ENCODE measurements around the gene CARM1. TPM values are rescaled to one million over a fixed set of nuclear protein-coding genes. Genes with fewer than 3 reads are reported as not detected.
"Not testable (repeated sequence)": the region's sequence is repeated elsewhere in the genome, so short reads cannot be mapped to it uniquely, and the experiment has no call there.

The CARM1 gene
- total RNA-seq, 4 donors from 2014 or later, result 17.0 to 37.1 (median 18.8) TPM

DNA sequence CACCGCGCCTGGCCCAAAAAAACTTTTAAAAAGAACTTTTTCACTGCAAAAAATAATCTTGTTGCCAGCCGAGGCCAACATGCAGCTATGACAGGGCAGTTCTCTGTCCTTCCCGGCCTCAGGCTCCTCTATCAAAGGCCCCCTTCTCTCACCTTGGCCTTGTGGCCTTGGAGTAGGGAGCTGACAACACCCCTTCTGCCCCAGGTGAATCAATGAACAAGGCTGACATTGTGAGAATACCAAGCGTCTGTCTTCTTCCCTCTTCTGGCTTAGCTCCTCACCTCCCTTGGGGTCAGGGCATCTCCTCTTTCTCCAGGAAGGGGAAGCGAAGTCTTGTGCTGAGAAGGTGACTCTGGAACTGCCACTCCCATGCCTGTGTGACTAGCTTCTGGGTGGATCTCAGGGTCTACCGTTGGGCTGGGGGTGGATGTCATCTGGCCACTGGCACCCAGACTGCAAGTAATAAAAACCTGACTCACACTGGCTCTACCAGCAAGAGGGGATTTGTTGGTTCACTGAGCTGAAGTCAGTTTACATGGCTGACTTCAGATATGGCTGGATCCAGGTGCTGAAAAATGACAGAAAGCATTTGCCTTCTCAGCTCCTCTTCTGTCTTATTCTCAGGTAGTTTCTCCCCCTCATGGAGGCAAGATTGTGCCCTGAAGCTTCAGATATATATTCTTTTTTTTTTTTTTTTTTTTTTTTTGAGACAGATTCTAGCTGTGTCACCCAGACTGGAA, 16.8 kb upstream of the CARM1 start:
- H3K27me3 ChIP-seq, result peaks cover 14% of the 10 kb centered on the region
- H3K27ac ChIP-seq, result no peak overlapping the region
- no peak overlapping the region for H3K4me3 ChIP-seq
- H3K36me3 ChIP-seq, result no peaks in the 10 kb centered on the region
- no peak for ATAC-seq
- no peaks in the 10 kb centered on the region for H3K4me1 ChIP-seq
- WGBS, 2 donors (ENCODE audit: low coverage in 1 of 2), result 75 to 76% methylated on average over 4 to 7 of the region's 7 CpGs
- no peak for TF ChIP-seq POLR2AphosphoS5 (IDR thresholded peaks at IDR 0.05)
- TF ChIP-seq CTCF (IDR thresholded peaks at IDR 0.05), result no peak
- TF ChIP-seq EP300 (IDR thresholded peaks at IDR 0.05), result no peak
- TF ChIP-seq POLR2A (IDR thresholded peaks at IDR 0.05), result no peak
- no peaks in the 10 kb centered on the region for H3K9me3 ChIP-seq

DNA sequence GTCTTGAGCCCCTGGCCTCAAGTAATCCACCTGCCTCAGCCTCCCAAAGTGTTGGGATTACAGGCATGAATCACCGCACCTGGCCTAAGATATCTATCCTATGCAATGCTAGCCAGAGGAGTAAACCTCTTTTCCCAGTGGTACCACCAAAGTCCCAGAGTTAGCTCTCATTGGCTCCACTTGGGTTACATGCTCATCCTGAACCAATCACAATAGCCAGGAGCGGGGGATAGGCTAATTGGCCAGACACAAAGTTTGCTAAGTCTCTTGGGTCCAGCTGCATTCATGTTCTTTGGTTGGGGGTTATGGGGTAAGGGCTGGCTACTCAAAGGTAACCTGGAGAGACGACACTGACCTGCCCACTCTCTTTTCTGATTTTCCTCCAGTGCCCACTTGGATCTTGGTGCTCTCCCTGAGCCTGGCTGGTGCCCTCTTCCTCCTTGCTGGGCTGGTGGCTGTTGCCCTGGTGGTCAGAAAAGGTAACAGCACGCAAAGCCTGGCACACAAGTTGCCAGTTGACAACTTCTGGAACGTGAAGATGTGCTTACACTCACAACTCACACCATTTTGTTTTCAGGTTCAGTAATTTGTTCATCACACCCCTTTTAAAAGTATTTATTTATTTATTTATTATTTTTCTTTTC, 15.4 kb upstream of the CARM1 start:
- Histone ChIP-seq H3K9me3 (no peaks in the 10 kb centered on the region), H3K4me3 (no peak overlapping the region), H3K27me3 (no peaks in the 10 kb centered on the region), H3K36me3 (no peaks in the 10 kb centered on the region), H3K27ac (no peak overlapping the region), H3K4me1 (no peaks in the 10 kb centered on the region)
- ATAC-seq, result no peak
- 38 to 81% methylated on average over 2 to 5 of the region's 5 CpGs for WGBS, 2 donors (ENCODE audit: low coverage in 1 of 2)
- TF ChIP-seq POLR2AphosphoS5 (IDR thresholded peaks at IDR 0.05) (no peak), POLR2A (IDR thresholded peaks at IDR 0.05) (no peak), CTCF (IDR thresholded peaks at IDR 0.05) (peak in 2 of 4 experiments; percentile 11 to 26)

DNA sequence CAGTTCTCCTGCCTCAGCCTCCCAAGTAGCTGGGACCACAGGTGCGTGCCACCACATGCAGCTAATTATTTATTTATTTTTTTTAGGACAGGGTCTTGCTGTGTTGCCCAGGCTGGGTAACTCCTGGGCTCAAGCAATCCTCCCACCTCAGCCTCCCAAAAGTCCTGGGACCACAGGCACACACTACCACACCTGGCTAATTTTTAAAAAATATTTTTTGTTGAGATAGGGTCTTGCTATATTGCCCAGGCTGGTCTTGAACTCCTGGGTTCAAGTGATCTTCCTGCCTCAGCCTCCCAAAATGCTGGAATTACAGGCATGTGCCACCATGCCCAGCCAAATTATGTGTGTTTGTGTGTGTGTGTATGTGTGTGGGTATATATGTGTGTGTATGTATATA, 14.5 kb upstream of the CARM1 start:
- H3K27ac ChIP-seq, H3K4me1 ChIP-seq, H3K36me3 ChIP-seq, H3K9me3 ChIP-seq, H3K4me3 ChIP-seq, ATAC-seq, H3K27me3 ChIP-seq: not testable (repeated sequence)
- 83 to 100% methylated on average over 1 of the region's 1 CpG for WGBS, 2 donors (ENCODE audit: low coverage in 1 of 2)

- H3K4me3 ChIP-seq, result no peak overlapping the region
- H3K4me1 ChIP-seq, result no peaks in the 10 kb centered on the region
- no peaks in the 10 kb centered on the region for H3K27me3 ChIP-seq
- TF ChIP-seq POLR2AphosphoS5 (IDR thresholded peaks at IDR 0.05), result no peak
- peak in 2 of 4 experiments; percentile 13 to 43 for TF ChIP-seq CTCF (IDR thresholded peaks at IDR 0.05)
- no peak for TF ChIP-seq EP300 (IDR thresholded peaks at IDR 0.05)
- H3K27ac ChIP-seq, result no peak overlapping the region
- H3K36me3 ChIP-seq, result no peaks in the 10 kb centered on the region
- WGBS, 2 donors (ENCODE audit: low coverage in 1 of 2), result 43 to 83% methylated on average over 1 to 4 of the region's 4 CpGs
- no peaks in the 10 kb centered on the region for H3K9me3 ChIP-seq
- ATAC-seq, result no peak
These were observed 13.0 kb upstream of the CARM1 start for GRCh38 chr19:10858204-10858828.

- Histone ChIP-seq H3K9me3 (no peaks in the 10 kb centered on the region), H3K27ac (no peak overlapping the region), H3K4me1 (peaks cover 0 to 10% (median 0%) of the 10 kb centered on the region in 3 donors), H3K4me3 (no peak overlapping the region), H3K36me3 (no peaks in the 10 kb centered on the region), H3K27me3 (no peaks in the 10 kb centered on the region)
- ATAC-seq, result no peak
- WGBS, 2 donors (ENCODE audit: low coverage in 1 of 2), result 62 to 67% methylated on average over 3 to 6 of the region's 7 CpGs
- TF ChIP-seq EP300 (IDR thresholded peaks at IDR 0.05) (no peak), POLR2A (IDR thresholded peaks at IDR 0.05) (no peak), POLR2AphosphoS5 (IDR thresholded peaks at IDR 0.05) (no peak), CTCF (IDR thresholded peaks at IDR 0.05) (peak in 2 of 4 experiments; percentile 13 to 24)
These were observed 10.2 kb upstream of the CARM1 start for GRCh38 chr19:10861103-10861651.

Measured in gastroesophageal sphincter (tissue), 4 donors.